GM12892 (cell line): ENCODE data around the gene ADPRS.

ENCODE experiments used
- POLR2A ChIP-seq: IDR thresholded peaks from 2 replicates; pipeline ENCODE4 v1.6.1; 2011; ENCODE audit warnings: low read depth, low read length, control low read depth
- POLR2AphosphoS5 ChIP-seq: IDR thresholded peaks from 2 replicates; pipeline ENCODE4 v1.6.1; 2011; ENCODE audit warnings: low read depth, low read length, control low read depth
- TAF1 ChIP-seq: IDR thresholded peaks from 2 replicates; pipeline ENCODE4 v1.6.1; 2011; ENCODE audit warnings: low read depth, mild to moderate bottlenecking, control low read depth, low read length, borderline replicate concordance

GRCh38 chr1:36095760-36096405 is 7.2 kb downstream of the ADPRS start:
- TF ChIP-seq POLR2A (no peak), POLR2AphosphoS5 (no peak; the same call in 1 of the 2 replicates), TAF1 (no peak)
